Measurements from ENCODE around the gene FUT7.
A peak's percentile ranks its signal among the peaks of the same experiment; 100 is the strongest.
"Not testable (repeated sequence)": the region's sequence is repeated elsewhere in the genome, so short reads cannot be mapped to it uniquely, and the experiment has no call there.

The FUT7 gene

GRCh38 chr9:137011907-137012675, 19.8 kb downstream of the FUT7 start:
- Mint-ChIP-seq H3K4me3 (no peak overlapping the region), H3K9me3 (no peaks in the 10 kb centered on the region), H3K4me1 (no peaks in the 10 kb centered on the region), H3K27ac (no peak overlapping the region), H3K36me3 (no peaks in the 10 kb centered on the region)
- ATAC-seq (no peak), DNase-seq (ENCODE audit: low spot score in 2 of 2) (no peak)

- no peak for DNase-seq (ENCODE audit: low spot score in 2 of 2)
- H3K27ac Mint-ChIP-seq, result no peak overlapping the region
- H3K4me3 Mint-ChIP-seq, result no peak overlapping the region
- H3K9me3 Mint-ChIP-seq, result no peaks in the 10 kb centered on the region
- peaks cover 6% of the 10 kb centered on the region for H3K36me3 Mint-ChIP-seq
- H3K4me1 Mint-ChIP-seq, result peaks cover 7% of the 10 kb centered on the region
- ATAC-seq, result no peak
Measured at GRCh38 chr9:137011156-137011555, 20.7 kb downstream of the FUT7 start.

GRCh38 chr9:137009938-137010732, 21.8 kb downstream of the FUT7 start:
- H3K9me3 Mint-ChIP-seq, result no peaks in the 10 kb centered on the region
- no peak for DNase-seq (ENCODE audit: low spot score in 2 of 2)
- H3K4me1 Mint-ChIP-seq, result peaks cover 14% of the 10 kb centered on the region
- H3K4me3 Mint-ChIP-seq, result no peak overlapping the region
- H3K27ac Mint-ChIP-seq, result no peak overlapping the region
- H3K36me3 Mint-ChIP-seq, result peaks cover 8% of the 10 kb centered on the region
- ATAC-seq, result no peak

DNA sequence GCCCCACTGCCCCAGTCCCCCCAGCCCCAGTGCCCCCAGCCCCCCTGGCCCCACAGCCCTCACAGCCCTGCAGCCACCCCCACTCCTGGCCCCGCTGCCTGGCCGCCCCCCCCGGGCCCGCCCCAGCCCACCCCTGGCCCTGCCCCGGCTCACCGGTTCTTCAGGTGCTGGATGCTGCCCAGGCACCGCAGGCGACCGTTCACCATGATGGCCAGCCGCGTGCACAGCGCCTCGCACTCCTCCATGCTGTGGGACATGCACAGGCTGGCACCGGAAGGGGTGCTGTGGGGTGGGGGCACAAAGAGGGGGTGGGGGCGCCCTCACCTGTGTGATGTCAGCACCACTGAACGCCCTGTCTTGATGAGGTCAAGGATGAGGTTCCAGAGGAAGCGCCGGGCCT, 22.7 kb downstream of the FUT7 start:
- H3K36me3 Mint-ChIP-seq, result peaks cover 8% of the 10 kb centered on the region
- no peak overlapping the region for H3K27ac Mint-ChIP-seq
- H3K9me3 Mint-ChIP-seq, result no peaks in the 10 kb centered on the region
- peaks cover 22% of the 10 kb centered on the region for H3K4me1 Mint-ChIP-seq
- no peak overlapping the region for H3K4me3 Mint-ChIP-seq
- DNase-seq (ENCODE audit: low spot score in 2 of 2), result no peak
- no peak for ATAC-seq

DNA sequence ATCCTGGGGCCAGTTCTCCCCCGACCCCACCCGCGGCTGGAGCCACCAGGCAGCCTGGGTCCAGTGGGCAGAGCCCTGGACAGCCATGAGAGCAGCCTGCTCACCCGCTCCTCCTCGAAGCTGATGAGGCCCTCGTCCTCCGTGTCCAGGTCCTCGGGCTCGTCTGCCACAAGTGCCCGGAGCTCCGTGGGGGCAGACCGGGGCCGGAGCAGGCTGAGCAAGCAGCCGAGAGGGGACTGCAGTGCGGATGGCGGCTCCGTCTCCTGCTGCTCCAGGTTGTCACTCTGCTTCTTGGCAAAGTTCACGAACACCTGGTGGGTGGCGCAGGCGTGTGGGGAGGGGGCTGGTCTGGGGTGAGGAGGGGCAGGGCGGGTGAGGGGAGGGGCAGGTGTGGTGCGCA, 23.6 kb downstream of the FUT7 start:
- ATAC-seq (no peak), DNase-seq (ENCODE audit: low spot score in 2 of 2) (no peak)
- Mint-ChIP-seq H3K27ac (no peak overlapping the region), H3K4me3 (no peak overlapping the region), H3K4me1 (peaks cover 22% of the 10 kb centered on the region), H3K9me3 (no peaks in the 10 kb centered on the region), H3K36me3 (peaks cover 8% of the 10 kb centered on the region)

DNA sequence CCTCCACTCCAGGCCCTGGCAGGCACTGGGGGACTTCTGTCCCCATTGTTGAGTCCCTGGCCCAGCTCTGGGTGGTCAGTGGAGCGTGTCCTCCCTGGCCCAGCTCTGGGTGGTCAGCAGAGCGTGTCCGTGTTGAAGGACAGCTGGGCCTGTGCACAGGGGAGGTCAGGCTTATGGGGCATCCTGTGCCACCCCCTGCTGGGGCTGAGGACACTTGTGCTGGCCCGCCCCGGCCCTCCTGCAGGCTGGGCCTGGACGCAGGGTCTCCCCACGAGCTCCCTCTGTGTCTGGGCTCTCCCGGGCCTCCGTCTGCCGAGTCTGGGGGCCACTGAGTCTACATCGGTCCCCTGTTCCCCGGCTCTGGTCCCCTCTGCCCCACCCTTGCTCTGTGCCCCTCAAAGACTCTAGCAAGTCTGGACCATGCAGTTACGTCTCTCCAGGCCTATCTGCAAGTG, 24.0 kb downstream of the FUT7 start:
- DNase-seq (ENCODE audit: low spot score in 2 of 2), result no peak
- Mint-ChIP-seq H3K27ac (no peak overlapping the region), H3K36me3 (peaks cover 8% of the 10 kb centered on the region), H3K9me3 (no peaks in the 10 kb centered on the region), H3K4me3 (no peak overlapping the region), H3K4me1 (peaks cover 22% of the 10 kb centered on the region)
- no peak for ATAC-seq

DNA sequence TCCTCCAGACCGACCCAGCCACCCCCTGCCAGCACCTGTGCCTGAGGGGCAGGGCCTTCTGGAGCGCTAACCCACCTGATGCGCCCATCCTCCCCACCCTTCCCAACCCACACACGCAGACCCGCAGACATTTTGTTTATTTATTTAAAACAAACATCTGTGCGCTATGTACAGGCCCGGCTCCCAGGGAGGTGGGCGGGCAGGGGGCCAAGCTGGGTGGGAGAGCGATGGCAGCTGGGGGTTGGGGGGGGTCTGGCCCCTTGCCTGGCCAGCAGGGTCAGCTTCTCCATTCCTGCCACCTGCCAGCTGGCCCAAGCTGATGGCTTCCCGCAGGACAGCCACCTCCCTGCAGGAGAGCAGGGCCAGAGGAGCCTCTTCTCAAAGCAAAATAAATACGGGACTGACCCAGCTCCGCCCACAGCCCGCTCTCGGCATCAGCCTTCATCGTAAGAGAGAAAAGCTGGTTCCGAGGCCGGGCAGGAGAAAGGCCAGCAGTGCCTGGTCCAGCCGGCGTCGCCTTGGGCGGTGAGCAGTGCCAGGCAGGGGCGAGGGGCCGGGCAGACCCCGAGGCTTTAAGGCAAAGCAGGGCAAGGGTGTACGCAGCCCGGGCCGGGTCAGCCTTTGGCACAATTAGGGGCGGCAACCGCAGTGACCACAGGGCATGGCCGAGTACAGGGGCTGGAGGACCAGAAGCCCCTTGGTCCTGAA, 24.6 kb downstream of the FUT7 start:
- no peak for ATAC-seq
- DNase-seq (ENCODE audit: low spot score in 2 of 2), result no peak
- H3K27ac Mint-ChIP-seq, result no peak overlapping the region
- H3K4me3 Mint-ChIP-seq, result no peak overlapping the region
- H3K9me3 Mint-ChIP-seq, result no peaks in the 10 kb centered on the region
- H3K4me1 Mint-ChIP-seq, result peaks cover 22% of the 10 kb centered on the region
- peaks cover 8% of the 10 kb centered on the region for H3K36me3 Mint-ChIP-seq

DNA sequence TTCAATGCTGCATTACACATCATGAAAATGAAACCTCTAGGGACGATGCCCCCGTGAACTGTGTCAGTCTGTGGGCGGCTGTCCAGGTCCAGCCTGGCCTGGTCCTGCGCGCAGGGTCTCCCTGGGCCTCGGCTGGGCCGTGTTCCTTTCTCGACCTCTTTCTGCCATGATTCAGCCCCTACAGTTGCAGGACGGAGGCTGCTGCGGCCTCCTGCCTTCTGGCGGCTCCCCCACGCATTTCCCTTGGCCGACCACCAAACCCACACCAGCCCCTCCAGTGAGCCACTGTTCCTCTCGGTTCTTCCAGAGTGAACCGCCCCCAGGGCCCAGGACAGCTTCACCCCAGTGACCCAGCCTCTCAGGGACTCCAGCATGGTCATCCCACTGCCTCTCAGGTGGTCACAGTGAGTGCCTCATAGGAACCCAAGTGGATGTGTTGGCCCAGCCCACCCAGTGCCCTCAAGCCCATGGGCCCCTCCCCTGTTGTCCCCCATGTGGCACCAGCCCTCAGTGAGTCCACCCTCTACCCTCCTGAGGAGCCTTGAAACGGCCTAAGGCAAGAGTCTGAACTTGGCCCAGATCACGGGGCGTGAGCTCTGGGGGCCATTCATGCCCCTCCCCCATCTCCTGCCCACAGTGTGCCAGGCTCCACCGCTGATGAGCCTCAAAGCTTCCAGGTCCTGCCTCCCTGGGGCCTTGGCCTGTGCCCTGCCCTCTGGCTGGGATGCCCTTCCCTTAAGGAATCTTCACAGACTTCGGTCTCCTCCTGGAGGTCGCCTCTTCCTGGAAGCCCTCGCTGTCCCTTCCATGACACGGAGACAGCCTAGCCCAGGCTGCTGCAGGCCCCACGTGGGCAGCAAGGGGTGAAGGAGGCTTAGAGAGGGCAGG, 25.5 kb downstream of the FUT7 start:
- Mint-ChIP-seq H3K4me3 (peak overlapping the region; percentile 43), H3K36me3 (peaks cover 8% of the 10 kb centered on the region), H3K4me1 (peaks cover 22% of the 10 kb centered on the region), H3K9me3 (no peaks in the 10 kb centered on the region), H3K27ac (peak overlapping the region; percentile 45)
- ATAC-seq (peak; percentile 72), DNase-seq (ENCODE audit: low spot score in 2 of 2) (peak in 1 of 2 donors; percentile 70)

DNA sequence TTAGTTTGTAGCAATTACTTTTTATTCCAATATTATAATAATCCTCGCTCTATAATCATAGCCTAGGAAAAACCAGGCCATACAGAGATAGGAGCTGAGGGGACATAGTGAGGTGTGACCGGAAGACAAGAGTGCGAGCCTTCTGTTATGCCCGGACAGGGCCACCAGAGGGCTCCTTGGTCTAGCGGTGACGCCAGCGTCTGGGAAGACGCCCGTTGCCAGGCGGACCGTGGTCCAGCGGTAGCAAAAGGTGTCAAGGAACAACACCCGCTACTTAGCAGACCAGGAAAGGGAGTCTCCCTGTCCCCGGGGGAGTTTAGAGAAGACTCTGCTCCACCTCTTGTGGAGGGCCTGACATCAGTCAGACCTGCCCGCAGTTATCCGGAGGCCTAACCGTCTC, 27.6 kb downstream of the FUT7 start:
- H3K9me3 Mint-ChIP-seq, H3K27ac Mint-ChIP-seq, ATAC-seq, H3K4me3 Mint-ChIP-seq: not testable (repeated sequence)
- peak in 1 of 2 donors; percentile 65 for DNase-seq (ENCODE audit: low spot score in 2 of 2)
- H3K36me3 Mint-ChIP-seq, result peaks cover 15% of the 10 kb centered on the region
- peaks cover 39% of the 10 kb centered on the region for H3K4me1 Mint-ChIP-seq

GRCh38 chr9:137002646-137003041, 29.2 kb downstream of the FUT7 start:
- no peak overlapping the region for H3K4me3 Mint-ChIP-seq
- H3K4me1 Mint-ChIP-seq, result peaks cover 54% of the 10 kb centered on the region
- no peak overlapping the region for H3K27ac Mint-ChIP-seq
- ATAC-seq (no peak), DNase-seq (ENCODE audit: low spot score in 2 of 2) (no peak)
- peaks cover 23% of the 10 kb centered on the region for H3K36me3 Mint-ChIP-seq
- no peaks in the 10 kb centered on the region for H3K9me3 Mint-ChIP-seq

DNA sequence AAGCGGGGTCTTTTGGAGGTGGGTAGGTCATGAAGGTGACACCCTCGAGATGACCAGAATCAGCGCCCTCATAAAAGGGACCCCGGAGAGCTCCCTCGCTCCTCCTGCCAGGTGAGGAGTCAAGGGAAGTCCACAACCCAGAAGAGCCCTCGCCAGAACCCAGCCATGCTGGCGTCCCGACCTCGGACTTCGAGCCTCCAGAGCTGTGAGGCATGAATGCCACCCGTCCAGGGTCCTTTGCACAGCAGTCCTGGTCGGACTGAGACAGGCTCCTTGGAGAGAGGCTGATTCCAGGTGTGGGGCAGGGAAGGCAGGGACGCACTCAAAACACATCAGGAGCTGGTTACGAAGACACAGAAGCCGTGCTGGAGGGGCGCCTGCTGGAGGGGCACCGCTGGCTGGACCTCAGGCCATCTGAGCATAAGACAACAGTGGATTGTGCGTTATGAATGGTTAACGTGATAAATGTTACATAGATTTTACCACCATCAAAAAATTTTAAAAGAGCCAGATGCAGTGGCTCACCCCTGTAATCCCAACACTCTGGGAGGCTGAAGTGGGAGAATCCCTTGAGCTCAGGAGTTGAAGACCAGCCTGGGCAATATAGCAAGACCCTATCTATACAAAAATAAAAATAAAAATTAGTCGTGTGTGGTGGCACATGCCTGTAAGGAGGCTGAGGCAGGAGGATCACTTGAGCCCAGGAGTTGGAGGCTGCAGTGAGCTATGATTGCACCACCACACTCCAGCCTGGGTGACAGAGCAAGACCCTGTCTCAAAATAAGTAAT, 29.8 kb downstream of the FUT7 start:
- H3K27ac Mint-ChIP-seq, result no peak overlapping the region
- ATAC-seq, result no peak
- DNase-seq (ENCODE audit: low spot score in 2 of 2), result no peak
- peaks cover 58% of the 10 kb centered on the region for H3K4me1 Mint-ChIP-seq
- H3K4me3 Mint-ChIP-seq, result no peak overlapping the region
- peaks cover 27% of the 10 kb centered on the region for H3K36me3 Mint-ChIP-seq
- no peaks in the 10 kb centered on the region for H3K9me3 Mint-ChIP-seq

- peaks cover 56% of the 10 kb centered on the region for H3K4me1 Mint-ChIP-seq
- peak in 1 of 2 donors; percentile 83 for DNase-seq (ENCODE audit: low spot score in 2 of 2)
- peaks cover 19% of the 10 kb centered on the region for H3K36me3 Mint-ChIP-seq
- ATAC-seq, result peak; percentile 88
- H3K27ac Mint-ChIP-seq, result peak overlapping the region; percentile 51
- H3K4me3 Mint-ChIP-seq, result peak overlapping the region; percentile 49
- H3K9me3 Mint-ChIP-seq, result no peaks in the 10 kb centered on the region
Measured at GRCh38 chr9:137000177-137000930, 31.5 kb downstream of the FUT7 start.

DNA sequence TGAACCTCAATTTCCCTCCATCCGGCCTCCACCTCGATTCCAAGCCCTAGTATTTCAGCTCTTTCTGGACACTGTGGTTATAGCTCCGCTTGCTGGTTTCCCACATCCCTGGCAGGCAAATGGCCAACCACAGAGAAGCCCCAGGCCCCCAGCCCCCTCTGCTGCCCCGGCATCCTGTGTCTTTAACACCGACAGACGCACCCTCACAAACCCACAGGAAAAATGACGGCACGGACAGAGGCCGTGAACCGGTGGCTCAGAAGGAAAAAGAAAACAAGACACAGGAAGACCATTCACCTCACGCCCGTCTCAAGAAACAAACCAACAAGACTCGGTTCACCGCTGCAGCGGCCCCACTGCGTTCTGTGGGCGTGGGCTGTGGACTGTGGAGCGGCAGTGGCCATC, 34.1 kb downstream of the FUT7 start:
- DNase-seq (ENCODE audit: low spot score in 2 of 2) (no peak), ATAC-seq (peak; percentile 9)
- Mint-ChIP-seq H3K9me3 (no peaks in the 10 kb centered on the region), H3K4me3 (peak overlapping the region; percentile 69), H3K27ac (peak overlapping the region; percentile 90), H3K4me1 (peaks cover 59% of the 10 kb centered on the region), H3K36me3 (peaks cover 27% of the 10 kb centered on the region)
